WTC11 (cell line): ENCODE results near the gene EFHD1. TPM values are rescaled to one million over a fixed set of nuclear protein-coding genes. Genes with fewer than 3 reads are reported as not detected.

Experiments
- ATF2 ChIP-seq: sonication (generic); formaldehyde crosslinking; IDR thresholded peaks from 2 replicates; pipeline ENCODE4 v1.8.1; 2022; ENCODE audit warnings: low read depth, missing genetic modification reagents, borderline replicate concordance
- CREB1 ChIP-seq: sonication (generic); formaldehyde crosslinking; IDR thresholded peaks from 2 replicates; pipeline ENCODE4 v1.8.0; 2023; ENCODE audit warnings: mild to moderate bottlenecking, missing genetic modification reagents
- ELF4 ChIP-seq: sonication (generic); formaldehyde crosslinking; IDR thresholded peaks from 2 replicates; pipeline ENCODE4 v1.8.1; 2022; ENCODE audit warnings: low read depth, mild to moderate bottlenecking, moderate library complexity, missing genetic modification reagents
- ESRRA ChIP-seq: sonication (generic); formaldehyde crosslinking; IDR thresholded peaks from 2 replicates; pipeline ENCODE4 v1.8.1; 2022; ENCODE audit warnings: mild to moderate bottlenecking, missing genetic modification reagents, borderline replicate concordance
- ETV6 ChIP-seq: sonication (generic); formaldehyde crosslinking; IDR thresholded peaks from 2 replicates; pipeline ENCODE4 v1.8.1; 2022; ENCODE audit warnings: mild to moderate bottlenecking, missing genetic modification reagents
- FOXK1 ChIP-seq: sonication (generic); formaldehyde crosslinking; IDR thresholded peaks from 2 replicates; pipeline ENCODE4 v1.8.0; 2022; ENCODE audit warnings: mild to moderate bottlenecking, moderate library complexity, missing genetic modification reagents
- KAT7 ChIP-seq: sonication (generic); formaldehyde crosslinking; IDR thresholded peaks from 2 replicates; pipeline ENCODE4 v1.8.1; 2023; ENCODE audit warnings: missing genetic modification reagents, mild to moderate bottlenecking, borderline replicate concordance
- MXD4 ChIP-seq: fragments of 250-450 bp; sonication (Bioruptor Pico); IDR thresholded peaks from 2 replicates; pipeline ENCODE4 v1.8.0; 2021; ENCODE audit warnings: mild to moderate bottlenecking, moderate library complexity, borderline replicate concordance
- NR3C1 ChIP-seq: sonication (generic); formaldehyde crosslinking; conservative IDR thresholded peaks from 2 replicates; pipeline ENCODE4 v1.8.1; 2023; ENCODE audit warnings: low read depth, mild to moderate bottlenecking, missing genetic modification reagents
- RELA ChIP-seq: sonication (generic); formaldehyde crosslinking; IDR thresholded peaks from 2 replicates; pipeline ENCODE4 v1.8.1; 2022; ENCODE audit warnings: missing genetic modification reagents, mild to moderate bottlenecking, borderline replicate concordance
- RORB ChIP-seq: fragments of 250-450 bp; sonication (Bioruptor Pico); IDR thresholded peaks from 2 replicates; pipeline ENCODE4 v1.9.0; 2021; ENCODE audit warnings: mild to moderate bottlenecking
- SMAD4 ChIP-seq: sonication (generic); formaldehyde crosslinking; IDR thresholded peaks from 2 replicates; pipeline ENCODE4 v1.8.0; 2022; ENCODE audit warnings: mild to moderate bottlenecking, missing genetic modification reagents
- SOX15 ChIP-seq: fragments of 250-450 bp; sonication (Bioruptor Pico); IDR thresholded peaks from 2 replicates; pipeline ENCODE4 v1.9.0; 2021; ENCODE audit warnings: mild to moderate bottlenecking
- TP53 ChIP-seq: sonication (generic); formaldehyde crosslinking; IDR thresholded peaks from 2 replicates; pipeline ENCODE4 v1.8.1; 2023; ENCODE audit warnings: mild to moderate bottlenecking, missing genetic modification reagents
- ZNF138 ChIP-seq: sonication (generic); formaldehyde crosslinking; conservative IDR thresholded peaks from 2 replicates; pipeline ENCODE4 v1.8.1; 2022; ENCODE audit warnings: mild to moderate bottlenecking, moderate library complexity, missing genetic modification reagents
- ZNF232 ChIP-seq: sonication (generic); formaldehyde crosslinking; IDR thresholded peaks from 2 replicates; pipeline ENCODE4 v1.8.0; 2022; ENCODE audit warnings: mild to moderate bottlenecking, missing genetic modification reagents
- ZNF317 ChIP-seq: sonication (generic); formaldehyde crosslinking; IDR thresholded peaks from 2 replicates; pipeline ENCODE4 v1.8.1; 2023; ENCODE audit warnings: low read depth, mild to moderate bottlenecking, moderate library complexity, missing genetic modification reagents, borderline replicate concordance
- ZNF512 ChIP-seq: sonication (generic); formaldehyde crosslinking; IDR thresholded peaks from 2 replicates; pipeline ENCODE4 v1.8.1; 2022; ENCODE audit warnings: missing genetic modification reagents, borderline replicate concordance
- ZNF671 ChIP-seq: fragments of 250-450 bp; sonication (Bioruptor Pico); IDR thresholded peaks from 2 replicates; pipeline ENCODE4 v1.8.0; 2021; ENCODE audit warnings: mild to moderate bottlenecking
- total RNA-seq: library from RNA; stranded (reverse); gene quantifications from 3 replicates; pipeline ENCODE4 v1.2.3, GENCODE V29; 2021
- TF ChIP-seq, protein P1 (sequence below): fragments of 250-450 bp; sonication (Bioruptor Pico); IDR thresholded peaks from 2 replicates; pipeline ENCODE4 v1.9.0; 2021; ENCODE audit warnings: mild to moderate bottlenecking
- TF ChIP-seq, protein P2 (sequence below): sonication (generic); formaldehyde crosslinking; IDR thresholded peaks from 2 replicates; pipeline ENCODE4 v1.8.0; 2023; ENCODE audit warnings: missing genetic modification reagents
- TF ChIP-seq, protein P3 (sequence below): sonication (generic); formaldehyde crosslinking; IDR thresholded peaks from 2 replicates; pipeline ENCODE4 v1.8.1; 2023; ENCODE audit warnings: mild to moderate bottlenecking, missing genetic modification reagents, borderline replicate concordance
- TF ChIP-seq, protein P4 (sequence below): fragments of 250-450 bp; sonication (Bioruptor Pico); IDR thresholded peaks from 2 replicates; pipeline ENCODE4 v1.9.0; 2021; ENCODE audit warnings: moderate library complexity, mild to moderate bottlenecking, inconsistent platforms, borderline replicate concordance
- TF ChIP-seq, protein P5 (sequence below): sonication (generic); formaldehyde crosslinking; IDR thresholded peaks from 2 replicates; pipeline ENCODE4 v1.8.1; 2023; ENCODE audit warnings: mild to moderate bottlenecking, missing genetic modification reagents, moderate library complexity
- TF ChIP-seq, protein P6 (sequence below): sonication (generic); formaldehyde crosslinking; IDR thresholded peaks from 2 replicates; pipeline ENCODE4 v1.8.1; 2023; ENCODE audit warnings: mild to moderate bottlenecking, missing genetic modification reagents

EFHD1 gene
- total RNA-seq, 1 experiment from 2014 or later = 6.1 TPM

- TF ChIP-seq, protein P1, sequence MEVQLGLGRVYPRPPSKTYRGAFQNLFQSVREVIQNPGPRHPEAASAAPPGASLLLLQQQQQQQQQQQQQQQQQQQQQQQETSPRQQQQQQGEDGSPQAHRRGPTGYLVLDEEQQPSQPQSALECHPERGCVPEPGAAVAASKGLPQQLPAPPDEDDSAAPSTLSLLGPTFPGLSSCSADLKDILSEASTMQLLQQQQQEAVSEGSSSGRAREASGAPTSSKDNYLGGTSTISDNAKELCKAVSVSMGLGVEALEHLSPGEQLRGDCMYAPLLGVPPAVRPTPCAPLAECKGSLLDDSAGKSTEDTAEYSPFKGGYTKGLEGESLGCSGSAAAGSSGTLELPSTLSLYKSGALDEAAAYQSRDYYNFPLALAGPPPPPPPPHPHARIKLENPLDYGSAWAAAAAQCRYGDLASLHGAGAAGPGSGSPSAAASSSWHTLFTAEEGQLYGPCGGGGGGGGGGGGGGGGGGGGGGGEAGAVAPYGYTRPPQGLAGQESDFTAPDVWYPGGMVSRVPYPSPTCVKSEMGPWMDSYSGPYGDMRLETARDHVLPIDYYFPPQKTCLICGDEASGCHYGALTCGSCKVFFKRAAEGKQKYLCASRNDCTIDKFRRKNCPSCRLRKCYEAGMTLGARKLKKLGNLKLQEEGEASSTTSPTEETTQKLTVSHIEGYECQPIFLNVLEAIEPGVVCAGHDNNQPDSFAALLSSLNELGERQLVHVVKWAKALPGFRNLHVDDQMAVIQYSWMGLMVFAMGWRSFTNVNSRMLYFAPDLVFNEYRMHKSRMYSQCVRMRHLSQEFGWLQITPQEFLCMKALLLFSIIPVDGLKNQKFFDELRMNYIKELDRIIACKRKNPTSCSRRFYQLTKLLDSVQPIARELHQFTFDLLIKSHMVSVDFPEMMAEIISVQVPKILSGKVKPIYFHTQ (CRISPR knock-in tag) = no peak
- TF ChIP-seq ELF4 (CRISPR knock-in tag) (no peak), CREB1 (no peak), TP53 (CRISPR knock-in tag) (peak; percentile 79), ZNF671 (CRISPR knock-in tag) (no peak), ZNF232 (CRISPR knock-in tag) (peak; percentile 59; the same call in 1 of the 2 replicates), RORB (CRISPR knock-in tag) (no peak), NR3C1 (CRISPR knock-in tag) (0 out of 2 replicates have a peak, but pooled peaks have one; percentile 44), SOX15 (no peak), ATF2 (CRISPR knock-in tag) (no peak), ZNF317 (CRISPR knock-in tag) (no peak), SMAD4 (CRISPR knock-in tag) (no peak), ZNF512 (CRISPR knock-in tag) (no peak), ESRRA (CRISPR knock-in tag) (peak; percentile 72; the same call in 1 of the 2 replicates), MXD4 (CRISPR knock-in tag) (no peak), ZNF138 (CRISPR knock-in tag) (no peak), KAT7 (CRISPR knock-in tag) (peak; percentile 85; the same call in 1 of the 2 replicates), RELA (CRISPR knock-in tag) (peak; percentile 41; the same call in 1 of the 2 replicates), FOXK1 (CRISPR knock-in tag) (peak; percentile 75), ETV6 (CRISPR knock-in tag) (peak; percentile 60)
- TF ChIP-seq, protein P2, sequence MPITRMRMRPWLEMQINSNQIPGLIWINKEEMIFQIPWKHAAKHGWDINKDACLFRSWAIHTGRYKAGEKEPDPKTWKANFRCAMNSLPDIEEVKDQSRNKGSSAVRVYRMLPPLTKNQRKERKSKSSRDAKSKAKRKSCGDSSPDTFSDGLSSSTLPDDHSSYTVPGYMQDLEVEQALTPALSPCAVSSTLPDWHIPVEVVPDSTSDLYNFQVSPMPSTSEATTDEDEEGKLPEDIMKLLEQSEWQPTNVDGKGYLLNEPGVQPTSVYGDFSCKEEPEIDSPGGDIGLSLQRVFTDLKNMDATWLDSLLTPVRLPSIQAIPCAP (CRISPR knock-in tag) = 0 out of 2 replicates have a peak, but pooled peaks have one; percentile 15
- TF ChIP-seq, protein P3, sequence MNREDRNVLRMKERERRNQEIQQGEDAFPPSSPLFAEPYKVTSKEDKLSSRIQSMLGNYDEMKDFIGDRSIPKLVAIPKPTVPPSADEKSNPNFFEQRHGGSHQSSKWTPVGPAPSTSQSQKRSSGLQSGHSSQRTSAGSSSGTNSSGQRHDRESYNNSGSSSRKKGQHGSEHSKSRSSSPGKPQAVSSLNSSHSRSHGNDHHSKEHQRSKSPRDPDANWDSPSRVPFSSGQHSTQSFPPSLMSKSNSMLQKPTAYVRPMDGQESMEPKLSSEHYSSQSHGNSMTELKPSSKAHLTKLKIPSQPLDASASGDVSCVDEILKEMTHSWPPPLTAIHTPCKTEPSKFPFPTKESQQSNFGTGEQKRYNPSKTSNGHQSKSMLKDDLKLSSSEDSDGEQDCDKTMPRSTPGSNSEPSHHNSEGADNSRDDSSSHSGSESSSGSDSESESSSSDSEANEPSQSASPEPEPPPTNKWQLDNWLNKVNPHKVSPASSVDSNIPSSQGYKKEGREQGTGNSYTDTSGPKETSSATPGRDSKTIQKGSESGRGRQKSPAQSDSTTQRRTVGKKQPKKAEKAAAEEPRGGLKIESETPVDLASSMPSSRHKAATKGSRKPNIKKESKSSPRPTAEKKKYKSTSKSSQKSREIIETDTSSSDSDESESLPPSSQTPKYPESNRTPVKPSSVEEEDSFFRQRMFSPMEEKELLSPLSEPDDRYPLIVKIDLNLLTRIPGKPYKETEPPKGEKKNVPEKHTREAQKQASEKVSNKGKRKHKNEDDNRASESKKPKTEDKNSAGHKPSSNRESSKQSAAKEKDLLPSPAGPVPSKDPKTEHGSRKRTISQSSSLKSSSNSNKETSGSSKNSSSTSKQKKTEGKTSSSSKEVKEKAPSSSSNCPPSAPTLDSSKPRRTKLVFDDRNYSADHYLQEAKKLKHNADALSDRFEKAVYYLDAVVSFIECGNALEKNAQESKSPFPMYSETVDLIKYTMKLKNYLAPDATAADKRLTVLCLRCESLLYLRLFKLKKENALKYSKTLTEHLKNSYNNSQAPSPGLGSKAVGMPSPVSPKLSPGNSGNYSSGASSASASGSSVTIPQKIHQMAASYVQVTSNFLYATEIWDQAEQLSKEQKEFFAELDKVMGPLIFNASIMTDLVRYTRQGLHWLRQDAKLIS (CRISPR knock-in tag) = no peak
- TF ChIP-seq, protein P4, sequence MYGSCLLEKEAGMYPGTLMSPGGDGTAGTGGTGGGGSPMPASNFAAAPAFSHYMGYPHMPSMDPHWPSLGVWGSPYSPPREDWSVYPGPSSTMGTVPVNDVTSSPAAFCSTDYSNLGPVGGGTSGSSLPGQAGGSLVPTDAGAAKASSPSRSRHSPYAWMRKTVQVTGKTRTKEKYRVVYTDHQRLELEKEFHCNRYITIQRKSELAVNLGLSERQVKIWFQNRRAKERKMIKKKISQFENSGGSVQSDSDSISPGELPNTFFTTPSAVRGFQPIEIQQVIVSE (CRISPR knock-in tag) = no peak
- TF ChIP-seq, protein P5, sequence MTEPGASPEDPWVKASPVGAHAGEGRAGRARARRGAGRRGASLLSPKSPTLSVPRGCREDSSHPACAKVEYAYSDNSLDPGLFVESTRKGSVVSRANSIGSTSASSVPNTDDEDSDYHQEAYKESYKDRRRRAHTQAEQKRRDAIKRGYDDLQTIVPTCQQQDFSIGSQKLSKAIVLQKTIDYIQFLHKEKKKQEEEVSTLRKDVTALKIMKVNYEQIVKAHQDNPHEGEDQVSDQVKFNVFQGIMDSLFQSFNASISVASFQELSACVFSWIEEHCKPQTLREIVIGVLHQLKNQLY (CRISPR knock-in tag) = no peak
- TF ChIP-seq, protein P6, sequence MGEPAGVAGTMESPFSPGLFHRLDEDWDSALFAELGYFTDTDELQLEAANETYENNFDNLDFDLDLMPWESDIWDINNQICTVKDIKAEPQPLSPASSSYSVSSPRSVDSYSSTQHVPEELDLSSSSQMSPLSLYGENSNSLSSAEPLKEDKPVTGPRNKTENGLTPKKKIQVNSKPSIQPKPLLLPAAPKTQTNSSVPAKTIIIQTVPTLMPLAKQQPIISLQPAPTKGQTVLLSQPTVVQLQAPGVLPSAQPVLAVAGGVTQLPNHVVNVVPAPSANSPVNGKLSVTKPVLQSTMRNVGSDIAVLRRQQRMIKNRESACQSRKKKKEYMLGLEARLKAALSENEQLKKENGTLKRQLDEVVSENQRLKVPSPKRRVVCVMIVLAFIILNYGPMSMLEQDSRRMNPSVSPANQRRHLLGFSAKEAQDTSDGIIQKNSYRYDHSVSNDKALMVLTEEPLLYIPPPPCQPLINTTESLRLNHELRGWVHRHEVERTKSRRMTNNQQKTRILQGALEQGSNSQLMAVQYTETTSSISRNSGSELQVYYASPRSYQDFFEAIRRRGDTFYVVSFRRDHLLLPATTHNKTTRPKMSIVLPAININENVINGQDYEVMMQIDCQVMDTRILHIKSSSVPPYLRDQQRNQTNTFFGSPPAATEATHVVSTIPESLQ (CRISPR knock-in tag) = no peak
Measured at GRCh38 chr2:232697059-232697806, 63.8 kb downstream of the EFHD1 start, which contains the start of gene GIGYF2 (continued).
